Stimulated activated CD4-positive, alpha-beta T cell treated with anti-CD3 and anti-CD28 coated beads, Interleukin-2, amount 100 ng/mL, for 24 hours (primary cell): ENCODE measurements around the gene DDX1.
"Not testable (repeated sequence)": the region's sequence is repeated elsewhere in the genome, so short reads cannot be mapped to it uniquely, and the experiment has no call there.

Experiments used
- DNase-seq, 2 donors: peaks; one replicate each; pipeline ENCODE4 v3.0.0-alpha.2; 2020

The DDX1 gene

DNA sequence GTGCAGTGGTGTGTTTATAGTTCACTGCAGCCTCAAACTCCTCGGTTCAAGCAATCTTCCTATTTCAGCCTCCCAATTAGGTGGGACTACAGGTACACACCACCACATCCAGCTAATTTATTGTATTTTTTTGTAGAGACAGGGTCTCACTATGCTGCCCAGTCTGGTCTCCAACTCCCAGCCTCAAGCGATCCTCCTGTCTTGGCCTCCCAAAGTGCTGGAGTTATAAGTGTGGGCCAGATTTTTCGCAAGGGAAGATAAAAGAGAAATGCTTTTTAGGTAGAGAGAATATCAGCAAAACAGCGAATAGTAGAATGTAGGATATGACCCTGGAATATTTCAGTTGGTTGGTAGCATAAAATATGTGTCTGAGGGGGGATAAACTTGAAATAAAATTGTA lies 4.3 kb downstream of the DDX1 start:
- no peak for DNase-seq

DNA sequence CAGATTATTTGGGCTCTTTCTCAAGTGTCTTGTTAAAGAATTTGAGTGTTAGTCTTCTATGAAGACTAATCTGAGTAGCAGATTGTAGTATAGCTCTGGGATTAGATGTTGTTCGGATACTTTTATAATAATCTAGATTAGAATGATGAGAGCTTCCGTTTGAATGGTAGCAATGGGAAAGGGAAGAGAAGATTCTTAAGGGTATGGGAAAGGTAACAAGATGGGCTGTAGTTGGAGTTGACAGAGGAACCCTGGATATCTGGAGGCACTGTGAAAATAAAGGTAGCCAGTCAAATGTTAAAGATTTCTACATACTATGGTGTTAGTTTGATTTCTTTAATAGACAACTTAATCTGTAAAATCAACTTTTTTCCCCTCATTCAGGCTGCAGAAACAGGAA lies 4.7 kb downstream of the DDX1 start:
- DNase-seq: no peak

DNA sequence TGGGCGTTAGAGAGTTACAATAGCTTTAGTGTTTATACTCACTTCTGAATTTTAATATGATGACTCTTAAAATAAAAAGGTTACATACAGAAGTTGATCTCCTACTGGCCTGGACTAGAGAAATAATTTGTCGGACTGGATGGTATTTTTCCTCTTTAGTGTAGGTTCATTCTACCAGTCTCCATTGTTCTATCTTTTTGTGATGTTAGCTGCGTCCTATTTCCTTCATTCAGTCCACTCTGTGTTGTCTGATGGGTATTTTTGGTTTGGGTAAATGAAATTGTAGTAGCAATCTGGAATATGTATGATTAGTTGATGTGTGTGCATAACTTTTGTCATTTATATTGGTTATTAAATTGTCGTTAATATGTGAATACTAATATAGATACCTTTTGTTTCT lies 5.3 kb downstream of the DDX1 start:
- DNase-seq: no peak

DNA sequence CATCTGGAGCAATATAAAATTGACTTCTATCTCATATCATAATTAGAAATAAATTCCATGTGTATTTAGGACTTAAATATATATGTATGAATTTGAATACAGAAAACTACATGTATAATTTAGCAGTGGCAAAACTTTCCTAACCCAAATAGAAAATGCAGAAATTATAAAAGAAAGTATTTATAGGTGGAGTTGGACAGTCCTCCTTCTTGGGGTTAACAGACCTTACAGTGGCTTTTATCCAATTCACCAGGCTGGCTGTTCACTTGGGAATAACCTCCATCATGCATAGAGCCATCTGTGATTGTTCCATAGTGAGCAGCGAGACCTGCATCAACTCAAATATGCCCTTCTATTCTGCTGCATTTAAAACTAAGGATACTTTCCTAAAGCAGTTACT lies 8.3 kb downstream of the DDX1 start:
- no peak for DNase-seq

DNA sequence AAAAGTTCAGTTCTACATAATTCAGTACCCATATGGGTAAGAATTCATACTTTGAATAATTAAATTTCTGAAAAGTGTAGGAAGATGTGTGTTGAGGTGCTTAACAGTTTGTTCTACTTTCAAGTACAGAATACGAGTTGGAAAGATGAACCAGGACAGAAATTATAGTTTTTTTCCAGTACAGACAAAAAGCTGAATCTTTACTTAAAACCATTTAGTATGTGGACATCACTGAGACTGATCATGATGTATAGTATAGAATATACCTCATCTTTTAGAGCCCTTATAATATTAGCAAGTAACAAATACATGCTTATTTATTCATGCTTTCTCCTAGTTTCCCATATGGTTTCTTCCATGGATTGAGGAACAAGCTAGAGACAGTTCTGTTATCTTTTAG lies 10.0 kb downstream of the DDX1 start:
- DNase-seq: no peak

DNA sequence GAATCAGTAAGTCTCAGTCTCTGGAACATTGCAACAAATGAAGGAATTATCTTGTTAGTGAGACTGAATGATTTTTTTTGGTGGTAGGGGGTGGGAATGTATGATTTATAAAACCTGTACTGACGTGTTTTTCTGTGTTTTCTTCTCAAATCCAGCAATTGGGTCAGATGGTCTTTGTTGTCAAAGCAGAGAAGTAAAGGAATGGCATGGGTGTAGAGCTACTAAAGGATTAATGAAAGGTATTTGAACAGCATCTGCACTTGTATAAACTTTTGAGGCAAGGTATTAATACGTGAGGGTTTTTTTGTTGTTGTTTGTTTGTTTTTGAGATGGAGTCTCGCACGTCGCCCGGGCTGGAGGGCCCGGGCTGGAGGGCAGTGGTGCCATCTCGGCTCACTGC lies 10.7 kb downstream of the DDX1 start:
- DNase-seq: no peak

DNA sequence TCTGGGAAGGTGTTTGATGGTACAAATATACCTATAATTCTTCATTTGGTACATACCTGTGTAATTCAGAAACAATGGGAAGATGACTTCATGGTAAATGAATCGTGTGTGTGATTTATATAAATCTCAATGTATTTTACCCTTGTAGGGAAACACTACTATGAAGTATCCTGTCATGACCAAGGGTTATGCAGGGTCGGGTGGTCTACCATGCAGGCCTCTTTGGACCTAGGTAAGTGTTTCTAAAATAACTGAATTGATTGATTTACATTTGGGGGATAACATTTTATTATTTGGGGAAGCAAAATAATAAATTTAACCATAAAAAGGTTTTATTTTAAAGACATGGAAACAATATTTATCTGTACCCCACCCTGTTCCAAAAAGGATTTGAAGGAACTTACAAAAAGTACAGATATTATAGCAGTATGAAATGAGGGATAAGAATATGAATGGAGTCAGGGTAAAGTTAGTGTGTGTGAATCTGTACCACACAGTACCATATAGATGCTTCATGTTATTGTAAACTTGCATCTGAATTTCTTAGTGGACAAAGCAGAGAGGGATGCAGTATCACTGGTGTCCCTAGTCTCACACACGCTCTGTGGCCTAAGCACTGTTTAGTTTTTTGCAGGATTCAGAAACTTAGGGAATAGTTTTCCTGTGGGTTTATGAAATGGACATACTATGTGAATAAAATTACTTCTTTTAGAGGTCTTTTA lies 11.5 kb downstream of the DDX1 start:
- DNase-seq: no peak

DNA sequence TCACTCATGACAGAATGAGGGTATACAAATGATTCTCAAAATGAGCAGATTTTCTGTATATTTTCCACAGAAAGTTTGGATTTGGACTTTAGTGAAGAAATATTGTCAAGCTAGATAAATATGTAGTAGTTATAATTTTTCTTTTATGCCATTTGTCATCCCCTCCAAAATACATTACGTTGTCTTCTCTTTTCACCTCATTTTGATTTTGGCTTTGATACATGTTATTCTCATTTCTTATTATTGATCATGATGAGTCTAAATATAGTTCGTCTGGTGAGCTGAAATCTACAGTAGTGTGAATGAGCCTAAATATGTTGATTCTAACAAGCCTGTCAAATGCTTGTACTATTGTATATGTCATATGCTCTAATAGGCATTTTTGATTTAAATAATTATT lies 12.3 kb downstream of the DDX1 start:
- DNase-seq: no peak

DNA sequence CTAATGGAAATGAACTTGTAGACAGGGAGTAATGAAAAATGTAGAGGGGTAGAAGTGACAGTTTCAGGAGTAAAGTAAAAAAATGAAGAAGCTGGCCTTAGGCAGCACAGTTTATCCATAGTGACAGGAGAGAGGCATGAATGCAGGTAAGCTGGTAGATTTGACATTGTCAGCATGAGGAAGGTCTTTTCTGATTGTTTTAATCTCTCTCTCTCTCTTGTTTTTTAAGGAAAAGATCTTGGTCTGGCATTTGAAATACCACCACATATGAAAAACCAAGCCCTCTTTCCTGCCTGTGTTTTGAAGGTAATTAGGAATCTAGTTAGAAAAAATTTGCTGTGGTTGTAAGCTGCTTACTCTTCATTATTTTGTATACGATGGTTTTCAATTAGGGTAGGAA lies 14.1 kb downstream of the DDX1 start:
- DNase-seq: no peak

DNA sequence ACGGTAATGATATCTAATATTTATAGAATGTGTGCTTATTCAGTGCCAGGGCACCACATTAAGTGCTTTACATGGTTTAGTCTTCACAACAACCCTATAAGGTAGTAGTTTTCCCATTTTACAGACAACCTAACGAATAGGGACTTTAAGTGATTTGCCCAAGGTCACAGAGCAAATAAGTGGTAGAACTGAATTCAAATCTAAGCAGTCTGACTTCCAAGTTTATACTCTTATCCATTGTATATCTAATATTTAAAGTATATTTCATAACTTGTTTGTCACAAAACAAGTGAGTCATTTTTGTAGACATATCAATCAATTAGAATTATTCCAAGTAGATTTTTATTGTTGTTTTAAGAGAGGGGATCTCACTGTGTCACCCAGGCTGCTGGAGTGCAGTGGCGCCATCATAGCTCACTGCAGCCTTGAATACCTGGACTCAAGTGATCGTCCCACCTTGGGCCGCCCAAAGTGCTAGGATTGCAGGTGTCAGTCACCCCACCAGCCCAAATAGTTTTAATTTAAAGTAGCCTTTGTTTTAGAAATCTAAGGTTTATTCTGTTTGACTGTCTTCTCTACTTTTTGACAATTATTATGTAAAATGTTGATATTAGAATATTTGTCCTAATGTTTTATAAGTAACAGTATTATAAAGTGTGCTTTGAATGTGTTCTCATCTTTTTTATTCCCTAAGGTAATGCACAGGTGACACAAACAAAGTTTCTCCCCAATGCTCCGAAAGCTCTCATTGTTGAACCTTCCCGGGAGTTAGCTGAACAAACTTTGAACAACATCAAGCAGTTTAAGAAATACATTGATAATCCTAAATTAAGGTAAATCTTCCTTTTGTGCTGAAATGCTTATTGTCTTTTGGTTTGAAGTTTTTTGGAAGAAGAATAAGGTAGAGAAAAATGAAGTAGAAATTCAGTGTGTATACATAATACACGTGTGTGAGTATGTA lies 15.1 kb downstream of the DDX1 start:
- no peak for DNase-seq

DNA sequence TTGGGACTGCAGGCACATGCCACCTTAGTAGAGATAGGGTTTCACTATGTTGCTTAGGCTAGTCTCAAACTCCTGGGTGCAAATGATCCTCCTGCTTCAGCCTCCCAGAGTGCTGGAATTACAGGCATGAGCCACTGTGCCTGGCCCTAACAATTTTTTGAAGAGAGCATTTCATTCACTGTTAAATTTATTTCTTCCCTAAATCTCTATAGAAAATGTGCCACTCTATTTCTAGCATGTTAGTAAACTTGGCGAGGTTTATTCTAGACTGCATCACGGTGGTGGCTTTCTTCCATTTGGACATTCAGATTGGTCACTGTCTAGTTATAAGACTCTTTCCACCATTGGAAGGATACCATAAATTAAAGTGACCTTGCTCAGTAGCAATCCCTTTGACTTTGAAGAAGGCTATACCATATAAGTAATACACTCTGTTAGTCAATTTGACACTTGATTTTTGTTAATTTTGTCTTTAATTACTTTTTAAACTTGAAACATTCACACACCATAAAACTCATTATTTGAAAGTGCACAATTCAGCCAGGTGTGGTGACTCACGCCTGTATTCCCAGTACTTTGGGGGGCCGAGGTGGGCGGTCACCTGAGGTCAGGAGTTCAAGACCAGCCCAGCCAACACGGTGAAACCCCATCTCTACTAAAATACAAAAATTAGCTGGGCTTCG lies 16.2 kb downstream of the DDX1 start:
- DNase-seq: no peak

DNA sequence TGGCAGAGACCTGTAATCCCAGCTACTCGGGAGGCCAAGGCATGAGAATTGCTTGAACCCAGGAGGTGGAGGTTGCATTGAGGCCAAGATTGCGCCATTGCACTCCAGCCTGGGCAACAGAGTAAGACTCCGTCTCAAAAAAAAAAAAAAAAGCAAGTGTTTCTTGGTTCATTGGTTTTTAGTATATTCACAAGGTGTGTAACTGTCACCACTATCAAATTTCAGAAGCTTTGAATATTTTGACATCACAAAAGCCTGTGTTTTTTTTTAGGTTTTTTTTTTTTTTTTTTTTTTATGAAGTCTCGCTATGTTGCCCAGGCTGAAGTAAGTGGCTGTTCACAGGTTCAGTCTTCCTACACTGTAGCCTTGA lies 16.7 kb downstream of the DDX1 start:
- no peak for DNase-seq

DNA sequence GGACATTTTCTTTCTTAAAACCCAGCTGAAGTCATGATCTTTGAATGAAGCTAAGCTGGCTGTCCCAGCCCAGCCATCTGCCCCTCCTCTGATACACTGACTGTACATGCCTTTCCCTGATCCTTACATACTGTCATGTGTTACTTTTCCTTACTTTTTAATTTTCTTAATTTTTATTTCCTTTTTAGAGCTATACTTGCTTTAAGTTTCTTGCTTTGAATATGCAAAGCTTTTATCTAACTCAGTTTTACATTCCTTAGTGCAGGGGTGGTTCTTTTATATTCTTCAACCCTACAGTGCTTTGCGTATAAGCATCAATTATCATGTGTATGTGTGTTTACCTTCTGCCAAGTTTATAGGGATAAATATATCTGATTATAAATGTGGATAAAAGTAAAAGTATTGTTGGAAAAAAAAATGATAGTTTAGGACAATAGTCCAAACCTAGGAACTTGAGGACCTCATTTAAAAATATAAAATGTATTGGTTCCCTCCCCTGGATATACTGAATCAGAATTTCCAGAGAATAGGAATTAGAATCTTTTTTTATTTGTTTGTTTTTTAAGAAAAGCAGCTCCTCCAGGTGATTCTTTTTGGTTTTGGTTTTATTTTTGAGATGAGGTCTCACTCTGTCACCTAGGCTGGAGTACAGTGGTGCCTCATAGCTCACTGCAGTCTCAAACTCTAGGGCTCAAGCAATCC lies 17.8 kb downstream of the DDX1 start:
- DNase-seq: no peak

DNA sequence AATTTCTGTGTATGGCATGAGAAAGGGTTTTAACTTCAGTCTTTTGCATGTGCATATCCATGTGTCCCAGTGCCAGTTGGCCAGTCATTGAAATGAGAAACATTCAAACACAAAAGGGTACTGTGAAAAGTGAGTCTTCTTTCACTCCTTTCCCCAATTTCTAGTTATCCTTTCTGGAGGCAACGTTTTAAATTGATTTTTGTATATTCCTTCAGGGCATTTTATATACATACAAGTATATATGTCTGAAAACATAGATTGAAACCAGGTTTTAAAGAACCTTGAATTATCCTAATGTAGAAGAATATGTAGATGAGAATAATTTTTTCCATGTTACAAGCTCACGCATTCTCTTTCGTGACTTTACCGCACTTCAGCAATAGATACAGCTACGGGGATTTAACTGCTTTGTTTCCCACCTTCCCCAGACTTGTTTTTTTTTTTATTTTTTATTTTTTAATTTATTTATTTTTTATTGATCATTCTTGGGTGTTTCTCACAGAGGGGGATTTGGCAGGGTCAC lies 18.8 kb downstream of the DDX1 start:
- DNase-seq: no peak

DNA sequence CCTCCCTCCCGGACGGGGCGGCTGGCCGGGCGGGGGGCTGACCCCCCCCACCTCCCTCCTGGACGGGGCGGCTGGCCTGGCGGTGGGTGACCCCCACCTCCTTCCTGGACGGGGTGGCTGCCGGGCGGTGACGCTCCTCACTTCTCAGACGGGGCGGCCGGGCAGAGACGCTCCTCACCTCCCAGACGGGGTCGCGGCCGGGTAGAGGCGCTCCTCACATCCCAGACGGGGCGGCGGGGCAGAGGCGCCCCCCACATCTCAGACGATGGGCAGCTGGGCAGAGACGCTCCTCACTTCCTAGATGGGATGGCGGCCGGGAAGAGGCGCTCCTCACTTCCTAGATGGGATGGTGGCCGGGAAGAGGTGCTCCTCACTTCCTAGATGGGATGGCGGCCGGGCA lies 20.4 kb downstream of the DDX1 start:
- DNase-seq: not testable (repeated sequence)

DNA sequence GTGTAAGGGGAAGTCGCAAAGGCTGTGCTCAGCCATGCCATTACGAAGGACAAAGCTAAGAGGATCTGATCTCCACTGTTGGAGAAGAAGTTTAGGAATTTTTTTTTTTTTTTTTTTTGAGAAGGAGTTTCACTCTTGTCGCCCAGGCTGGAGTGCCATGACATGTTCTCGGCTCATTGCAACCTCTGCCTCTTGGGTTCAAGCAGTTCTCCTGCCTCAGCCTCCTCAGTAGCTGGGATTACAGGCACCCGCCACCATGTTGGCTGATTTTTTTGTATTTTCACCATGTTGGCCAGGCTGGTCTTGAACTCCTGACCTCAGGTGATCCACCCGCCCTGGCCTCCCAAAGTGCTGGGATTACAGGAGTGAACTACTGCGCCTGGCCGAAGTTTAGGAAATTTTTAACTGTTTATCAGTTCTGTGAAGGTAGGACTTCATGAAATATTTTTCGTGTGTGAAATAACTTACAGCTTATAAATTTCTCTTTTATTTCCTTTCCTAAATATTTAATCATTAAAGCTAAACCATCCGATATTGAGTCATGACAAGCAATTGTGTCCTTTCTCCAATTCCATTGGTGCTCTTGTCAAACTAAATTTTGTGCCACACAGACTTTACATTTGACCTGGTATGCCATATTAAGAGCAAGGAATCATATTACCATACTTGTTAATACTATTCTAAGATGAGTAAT lies 22.2 kb downstream of the DDX1 start:
- DNase-seq: no peak

DNA sequence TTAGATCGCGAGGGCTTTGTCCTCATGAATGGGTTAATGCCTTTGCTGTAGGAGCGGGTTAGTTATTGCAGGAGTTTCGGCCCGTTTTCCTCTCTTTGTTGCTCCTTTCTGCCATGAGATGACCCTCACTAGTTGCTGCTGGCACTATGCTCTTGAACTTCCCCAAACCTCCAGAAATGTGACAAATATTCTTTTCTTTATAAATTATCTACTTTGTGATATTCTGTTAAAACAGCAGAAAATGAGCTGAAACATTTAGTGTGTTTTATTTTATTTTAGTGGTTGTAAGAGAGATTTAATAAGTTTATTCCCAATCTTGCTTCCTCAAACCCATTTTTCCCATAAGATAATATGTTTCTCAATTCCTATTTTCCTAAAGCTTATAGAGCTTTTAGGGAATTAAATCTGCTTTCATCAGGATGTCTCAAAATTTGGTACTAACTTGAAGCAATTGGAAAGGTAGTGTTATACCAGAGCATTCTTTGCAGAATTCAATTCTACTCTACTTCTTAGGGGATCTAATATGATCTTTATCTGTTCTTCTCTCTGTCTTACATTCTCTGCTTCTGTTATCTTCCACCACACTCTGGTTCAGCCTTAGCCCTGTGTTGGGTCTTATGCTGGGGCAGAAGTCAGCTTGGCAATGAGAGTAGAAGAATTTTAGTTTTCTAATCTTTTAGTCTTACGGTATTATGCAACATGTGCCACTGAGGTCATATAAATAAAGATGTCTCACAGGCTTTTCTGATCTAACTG lies 23.1 kb downstream of the DDX1 start:
- DNase-seq: no peak

DNA sequence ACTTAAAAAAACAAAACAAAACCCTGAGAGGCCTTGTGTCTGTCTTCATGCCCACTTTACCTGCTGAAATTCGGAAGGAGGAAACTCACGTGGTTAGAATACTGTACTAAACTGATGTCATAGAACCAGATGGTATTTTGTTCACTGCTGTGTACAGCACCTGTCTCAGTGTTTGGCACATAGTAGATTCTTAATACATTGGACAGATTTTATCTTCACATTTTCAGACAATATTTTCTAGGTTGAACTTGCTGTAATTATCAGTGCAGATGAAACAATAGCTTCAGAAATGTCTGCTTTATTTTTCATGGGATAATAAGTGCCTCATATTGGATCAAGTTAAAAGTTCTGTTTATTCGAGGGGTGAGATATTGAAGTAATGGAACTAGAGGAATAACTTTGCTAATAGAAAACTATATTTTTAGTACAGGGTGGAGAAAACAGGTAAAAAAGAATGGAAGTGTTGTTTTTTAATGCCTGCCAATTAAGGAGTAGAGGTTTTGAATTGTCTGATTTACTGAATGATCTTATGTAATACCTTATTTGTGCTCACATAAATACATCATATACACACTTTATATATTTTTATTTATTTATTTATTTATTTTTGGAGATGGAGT lies 23.7 kb downstream of the DDX1 start:
- DNase-seq: no peak

DNA sequence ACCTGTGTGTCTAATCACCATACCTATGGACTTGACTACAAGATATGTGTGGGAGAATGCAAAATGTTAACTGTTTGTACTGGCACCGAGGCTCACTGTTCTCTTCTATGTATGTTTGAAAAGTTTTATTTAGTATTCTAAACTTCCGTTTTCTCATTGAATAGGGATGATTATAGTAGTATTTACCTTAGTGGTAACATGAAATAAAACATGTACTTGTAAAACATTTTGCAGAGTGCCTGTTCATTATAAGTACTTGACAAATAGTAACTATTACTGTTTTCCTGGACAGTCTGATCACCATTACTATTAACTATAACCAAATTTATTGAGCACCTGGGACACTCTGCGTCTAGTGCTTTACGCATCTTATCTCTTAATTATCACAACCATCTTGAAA lies 24.8 kb downstream of the DDX1 start:
- DNase-seq: no peak

DNA sequence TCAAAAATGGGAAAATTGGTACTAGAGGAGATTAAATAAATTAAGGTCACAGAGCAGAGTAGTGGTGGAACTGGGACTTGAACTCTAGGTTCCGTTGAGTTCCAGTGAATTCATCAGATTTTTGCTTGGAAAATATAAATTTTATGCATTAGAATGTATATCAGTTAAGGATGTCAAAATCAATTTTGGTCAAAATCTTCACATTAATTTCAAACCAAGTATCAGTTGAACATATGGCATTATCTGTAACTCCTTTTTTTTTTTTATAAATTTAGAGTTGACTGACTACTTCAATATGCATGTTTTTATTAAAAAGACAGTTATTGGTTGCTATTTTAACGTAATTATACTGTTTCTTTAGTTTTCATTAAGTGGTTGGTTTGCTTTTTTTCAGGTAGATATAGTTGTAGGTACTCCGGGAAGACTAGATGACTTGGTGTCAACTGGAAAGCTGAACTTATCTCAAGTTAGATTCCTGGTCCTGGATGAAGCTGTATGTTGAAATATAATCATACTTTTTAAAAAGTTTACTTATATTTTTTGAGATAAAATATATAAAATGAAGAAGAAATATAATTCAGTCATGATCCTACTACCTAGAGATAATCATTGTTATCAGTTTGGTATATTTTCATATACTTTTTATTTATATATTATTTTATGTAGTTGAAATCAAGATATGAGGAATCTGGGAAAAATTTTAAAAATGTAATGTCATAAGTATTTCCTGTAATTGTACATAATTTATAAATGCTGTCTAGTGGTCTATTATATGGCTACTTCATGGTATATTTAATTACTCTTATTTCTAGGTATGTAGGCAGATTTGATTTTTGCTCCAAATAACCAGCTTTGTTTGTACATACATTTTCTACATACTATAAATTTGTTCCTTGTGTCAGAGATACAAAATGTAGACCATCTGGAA lies 25.4 kb downstream of the DDX1 start:
- DNase-seq: no peak
